ENCODE data around the gene CDH4.

Gene CDH4

GRCh38 chr20:61661583-61661982 lies 409.5 kb downstream of the CDH4 start:
- DNase-seq (ENCODE audit: low read depth in 1 of 2, low spot score in 1 of 2): no peak

- no peak for DNase-seq (ENCODE audit: low read depth in 1 of 2, low spot score in 1 of 2)
These were observed 410.3 kb downstream of the CDH4 start for GRCh38 chr20:61662226-61662967.

GRCh38 chr20:61662968-61663331 lies 410.9 kb downstream of the CDH4 start:
- DNase-seq (ENCODE audit: low read depth in 1 of 2, low spot score in 1 of 2): no peak

- no peak for DNase-seq (ENCODE audit: low read depth in 1 of 2, low spot score in 1 of 2)
These were observed 411.7 kb downstream of the CDH4 start for GRCh38 chr20:61663521-61664425.

GRCh38 chr20:61664556-61665320 lies 412.7 kb downstream of the CDH4 start:
- DNase-seq (ENCODE audit: low read depth in 1 of 2, low spot score in 1 of 2): no peak

- DNase-seq (ENCODE audit: low read depth in 1 of 2, low spot score in 1 of 2): no peak
These were observed 413.7 kb downstream of the CDH4 start for GRCh38 chr20:61665528-61666470.

- no peak for DNase-seq (ENCODE audit: low read depth in 1 of 2, low spot score in 1 of 2)
These were observed 414.4 kb downstream of the CDH4 start for GRCh38 chr20:61666471-61666832.

GRCh38 chr20:61667056-61667792 lies 415.2 kb downstream of the CDH4 start:
- no peak for DNase-seq (ENCODE audit: low read depth in 1 of 2, low spot score in 1 of 2)

GRCh38 chr20:61668065-61668650 lies 416.1 kb downstream of the CDH4 start:
- DNase-seq (ENCODE audit: low read depth in 1 of 2, low spot score in 1 of 2): no peak

GRCh38 chr20:61668771-61669503 lies 416.9 kb downstream of the CDH4 start:
- no peak for DNase-seq (ENCODE audit: low read depth in 1 of 2, low spot score in 1 of 2)

- no peak for DNase-seq (ENCODE audit: low read depth in 1 of 2, low spot score in 1 of 2)
These were observed 418.2 kb downstream of the CDH4 start for GRCh38 chr20:61670274-61670673.

GRCh38 chr20:61671559-61671958 lies 419.5 kb downstream of the CDH4 start:
- no peak for DNase-seq (ENCODE audit: low read depth in 1 of 2, low spot score in 1 of 2)

GRCh38 chr20:61673152-61673847 lies 421.2 kb downstream of the CDH4 start:
- DNase-seq (ENCODE audit: low read depth in 1 of 2, low spot score in 1 of 2): no peak

- no peak for DNase-seq (ENCODE audit: low read depth in 1 of 2, low spot score in 1 of 2)
These were observed 422.1 kb downstream of the CDH4 start for GRCh38 chr20:61674121-61674520.

- DNase-seq (ENCODE audit: low read depth in 1 of 2, low spot score in 1 of 2): no peak
These were observed 422.6 kb downstream of the CDH4 start for GRCh38 chr20:61674688-61675087.

- DNase-seq (ENCODE audit: low read depth in 1 of 2, low spot score in 1 of 2): no peak
These were observed 425.9 kb downstream of the CDH4 start for GRCh38 chr20:61677928-61678327.

- DNase-seq (ENCODE audit: low read depth in 1 of 2, low spot score in 1 of 2): no peak
These were observed 426.4 kb downstream of the CDH4 start for GRCh38 chr20:61678437-61678836.

GRCh38 chr20:61679473-61679872 lies 427.4 kb downstream of the CDH4 start:
- DNase-seq (ENCODE audit: low read depth in 1 of 2, low spot score in 1 of 2): no peak

All from stimulated activated CD4-positive, alpha-beta T cell treated with anti-CD3 and anti-CD28 coated beads, Interleukin-15, amount 100 ng/mL, for 1 hour (primary cell).